Stimulated activated memory B cell treated with anti-CD40 and anti-IgM and Interleukin-4, amounts not matched to agents 10 μg/mL and 1 μg/mL and 100 μg/mL, for 72 hours (primary cell): ENCODE measurements around the gene KLF15.

ENCODE experiments used
- ATAC-seq: fragments of 150-1000 bp; cut with Tn5 transposase; 2 replicates; pipeline ENCODE4 v1.10.0; 2021
- H3K27ac Mint-ChIP-seq: one replicate; pipeline ENCODE4 v1.8.0; 2022; ENCODE audit warnings: mild to moderate bottlenecking, mixed read lengths
- H3K27me3 Mint-ChIP-seq: one replicate; pipeline ENCODE4 v1.8.0; 2022; ENCODE audit warnings: mixed read lengths
- H3K36me3 Mint-ChIP-seq: one replicate; pipeline ENCODE4 v1.8.0; 2022; ENCODE audit warnings: mixed read lengths
- H3K4me1 Mint-ChIP-seq: one replicate; pipeline ENCODE4 v1.8.0; 2022; ENCODE audit warnings: mixed read lengths
- H3K4me3 Mint-ChIP-seq: one replicate; pipeline ENCODE4 v1.8.0; 2022; ENCODE audit warnings: mild to moderate bottlenecking, moderate library complexity, mixed read lengths
- H3K9me3 Mint-ChIP-seq: one replicate; pipeline ENCODE4 v1.8.0; 2022; ENCODE audit warnings: mixed read lengths

KLF15 gene

DNA sequence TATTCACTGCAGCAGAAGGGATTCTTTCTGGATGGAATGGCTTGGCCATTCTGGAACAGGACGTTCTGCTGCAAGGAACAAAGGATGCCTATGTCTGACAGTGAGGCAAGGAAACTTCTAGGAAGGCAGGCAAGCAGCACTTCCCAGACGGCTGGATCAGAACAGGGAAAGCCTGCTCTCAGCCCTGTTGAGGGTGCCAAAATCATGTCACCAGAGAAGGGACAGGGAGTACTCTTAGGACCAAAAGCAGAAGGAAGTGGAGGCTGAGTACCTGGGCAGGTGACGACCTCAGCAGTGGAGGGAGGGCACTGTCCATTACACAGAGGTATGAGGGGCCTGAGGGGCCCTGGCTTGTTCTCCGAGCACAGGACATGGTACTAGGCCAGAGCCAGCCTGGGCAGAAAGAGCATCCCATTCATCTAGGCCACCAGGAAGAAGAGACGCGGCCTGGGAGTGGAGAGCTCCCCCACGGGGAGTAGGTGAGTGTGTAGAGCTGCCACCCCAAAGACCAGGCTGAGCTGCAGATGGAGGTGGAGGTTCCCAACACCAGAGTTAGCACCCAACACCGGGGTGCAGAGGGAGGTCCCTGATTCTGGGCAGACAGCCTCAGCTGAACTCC is 9.6 kb downstream of the KLF15 start:
- H3K9me3 Mint-ChIP-seq = no peaks in the 10 kb centered on the region
- ATAC-seq = no peak

DNA sequence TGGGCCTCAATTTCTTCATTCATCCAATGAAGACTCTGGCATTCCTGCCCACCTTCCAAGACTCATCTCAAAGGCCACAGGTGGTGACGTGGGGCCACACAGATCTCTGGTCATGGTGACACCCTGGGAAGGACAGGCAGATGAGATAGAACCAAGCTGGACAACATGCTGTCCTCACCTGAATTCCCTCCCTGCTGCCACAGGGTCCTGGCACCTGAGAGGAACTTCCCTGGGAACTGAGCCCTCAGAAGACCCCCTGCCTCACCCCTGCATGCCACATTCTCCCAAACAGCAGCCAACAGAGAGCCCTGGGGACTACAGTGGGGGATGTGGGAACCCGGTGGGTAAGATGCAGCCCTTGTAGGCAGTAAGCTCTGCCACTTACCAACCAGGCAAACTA is 10.7 kb downstream of the KLF15 start:
- H3K4me3 Mint-ChIP-seq = no peak overlapping the region
- H3K9me3 Mint-ChIP-seq = no peaks in the 10 kb centered on the region
- peaks cover 14% of the 10 kb centered on the region for H3K27me3 Mint-ChIP-seq
- no peak for ATAC-seq
- no peaks in the 10 kb centered on the region for H3K4me1 Mint-ChIP-seq
- H3K36me3 Mint-ChIP-seq = no peaks in the 10 kb centered on the region
- no peak overlapping the region for H3K27ac Mint-ChIP-seq

More for the DNA sequence above, 9.6 kb downstream of the KLF15 start:
- Mint-ChIP-seq H3K27me3 (peaks cover 9% of the 10 kb centered on the region), H3K4me1 (no peaks in the 10 kb centered on the region), H3K36me3 (no peaks in the 10 kb centered on the region), H3K27ac (no peak overlapping the region), H3K4me3 (no peak overlapping the region)

GRCh38 chr3:126345641-126346460 is 11.4 kb downstream of the KLF15 start:
- Mint-ChIP-seq H3K4me3 (no peak overlapping the region), H3K4me1 (no peaks in the 10 kb centered on the region), H3K27ac (no peak overlapping the region), H3K9me3 (no peaks in the 10 kb centered on the region), H3K27me3 (peaks cover 20% of the 10 kb centered on the region), H3K36me3 (no peaks in the 10 kb centered on the region)
- ATAC-seq = no peak

DNA sequence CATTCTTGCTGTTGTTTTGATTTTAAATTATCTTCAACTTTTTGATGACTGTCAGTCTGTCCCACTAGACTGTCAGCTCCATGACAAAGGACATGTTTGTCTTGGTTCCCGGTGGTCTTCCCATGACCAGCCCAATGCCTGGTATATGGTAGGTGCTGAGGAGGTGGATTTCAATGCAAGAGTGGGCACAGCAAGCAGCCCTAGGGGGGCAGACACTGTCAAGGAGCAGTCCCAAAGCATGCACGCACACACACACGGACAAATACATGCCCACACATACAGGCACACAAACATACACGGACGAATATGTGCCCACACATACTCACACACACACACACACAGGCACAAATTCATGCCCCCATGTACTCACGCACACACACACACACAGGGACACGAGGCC is 12.0 kb downstream of the KLF15 start:
- no peaks in the 10 kb centered on the region for H3K4me1 Mint-ChIP-seq
- no peaks in the 10 kb centered on the region for H3K9me3 Mint-ChIP-seq
- ATAC-seq = no peak
- peaks cover 22% of the 10 kb centered on the region for H3K27me3 Mint-ChIP-seq
- H3K4me3 Mint-ChIP-seq = no peak overlapping the region
- H3K27ac Mint-ChIP-seq = no peak overlapping the region
- H3K36me3 Mint-ChIP-seq = no peaks in the 10 kb centered on the region

- H3K4me1 Mint-ChIP-seq = no peaks in the 10 kb centered on the region
Observed at GRCh38 chr3:126344380-126345041, 12.7 kb downstream of the KLF15 start.

GRCh38 chr3:126343649-126344035 is 13.6 kb downstream of the KLF15 start:
- Mint-ChIP-seq H3K9me3 (no peaks in the 10 kb centered on the region), H3K27ac (no peak overlapping the region), H3K4me3 (no peak overlapping the region), H3K36me3 (no peaks in the 10 kb centered on the region), H3K27me3 (peaks cover 34% of the 10 kb centered on the region), H3K4me1 (no peaks in the 10 kb centered on the region)
- no peak for ATAC-seq

More at GRCh38 chr3:126344380-126345041, 12.7 kb downstream of the KLF15 start:
- ATAC-seq = no peak
- H3K36me3 Mint-ChIP-seq = no peaks in the 10 kb centered on the region
- no peak overlapping the region for H3K27ac Mint-ChIP-seq
- no peaks in the 10 kb centered on the region for H3K9me3 Mint-ChIP-seq
- peaks cover 26% of the 10 kb centered on the region for H3K27me3 Mint-ChIP-seq
- no peak overlapping the region for H3K4me3 Mint-ChIP-seq

GRCh38 chr3:126342991-126343648 is 14.1 kb downstream of the KLF15 start:
- no peaks in the 10 kb centered on the region for H3K4me1 Mint-ChIP-seq

DNA sequence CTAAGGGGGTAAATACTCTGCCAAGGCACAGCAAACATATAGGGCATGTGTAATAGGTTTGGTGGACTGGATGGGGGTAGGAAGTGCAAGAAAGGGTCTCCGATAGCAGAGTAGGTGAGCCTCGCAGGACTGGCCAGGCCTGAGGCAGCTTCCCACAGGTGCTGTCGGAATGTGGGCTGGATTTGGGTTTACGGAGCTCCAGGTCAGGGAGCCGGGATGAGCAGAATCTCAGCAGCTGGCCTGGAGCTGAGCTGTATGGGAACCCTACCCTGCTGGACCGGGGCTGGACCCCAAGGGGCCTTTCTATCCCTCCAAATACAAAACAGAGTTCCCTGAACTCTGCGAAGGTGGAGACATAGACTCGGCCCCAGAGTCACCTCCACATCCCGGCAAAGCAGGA is 15.0 kb downstream of the KLF15 start:
- Mint-ChIP-seq H3K27ac (no peak overlapping the region), H3K27me3 (peaks cover 31% of the 10 kb centered on the region), H3K9me3 (no peaks in the 10 kb centered on the region), H3K4me1 (no peaks in the 10 kb centered on the region), H3K36me3 (no peaks in the 10 kb centered on the region), H3K4me3 (no peak overlapping the region)
- no peak for ATAC-seq

More at GRCh38 chr3:126342991-126343648, 14.1 kb downstream of the KLF15 start:
- no peak overlapping the region for H3K4me3 Mint-ChIP-seq
- H3K36me3 Mint-ChIP-seq = no peaks in the 10 kb centered on the region
- H3K27ac Mint-ChIP-seq = no peak overlapping the region
- H3K27me3 Mint-ChIP-seq = peaks cover 38% of the 10 kb centered on the region
- no peaks in the 10 kb centered on the region for H3K9me3 Mint-ChIP-seq
- ATAC-seq = no peak

GRCh38 chr3:126341755-126342150 is 15.5 kb downstream of the KLF15 start:
- Mint-ChIP-seq H3K36me3 (no peaks in the 10 kb centered on the region), H3K4me3 (no peak overlapping the region), H3K27ac (no peak overlapping the region), H3K27me3 (peaks cover 29% of the 10 kb centered on the region), H3K9me3 (no peaks in the 10 kb centered on the region), H3K4me1 (no peaks in the 10 kb centered on the region)
- no peak for ATAC-seq

GRCh38 chr3:126340943-126341754 is 16.1 kb downstream of the KLF15 start:
- Mint-ChIP-seq H3K27me3 (peaks cover 29% of the 10 kb centered on the region), H3K4me1 (no peaks in the 10 kb centered on the region), H3K36me3 (no peaks in the 10 kb centered on the region), H3K4me3 (no peak overlapping the region), H3K9me3 (no peaks in the 10 kb centered on the region), H3K27ac (no peak overlapping the region)
- ATAC-seq = peak; percentile 25

- Mint-ChIP-seq H3K27ac (no peak overlapping the region), H3K36me3 (no peaks in the 10 kb centered on the region), H3K27me3 (peaks cover 29% of the 10 kb centered on the region), H3K4me1 (no peaks in the 10 kb centered on the region), H3K4me3 (no peak overlapping the region), H3K9me3 (no peaks in the 10 kb centered on the region)
- ATAC-seq = no peak
Observed at GRCh38 chr3:126340596-126340942, 16.6 kb downstream of the KLF15 start.

DNA sequence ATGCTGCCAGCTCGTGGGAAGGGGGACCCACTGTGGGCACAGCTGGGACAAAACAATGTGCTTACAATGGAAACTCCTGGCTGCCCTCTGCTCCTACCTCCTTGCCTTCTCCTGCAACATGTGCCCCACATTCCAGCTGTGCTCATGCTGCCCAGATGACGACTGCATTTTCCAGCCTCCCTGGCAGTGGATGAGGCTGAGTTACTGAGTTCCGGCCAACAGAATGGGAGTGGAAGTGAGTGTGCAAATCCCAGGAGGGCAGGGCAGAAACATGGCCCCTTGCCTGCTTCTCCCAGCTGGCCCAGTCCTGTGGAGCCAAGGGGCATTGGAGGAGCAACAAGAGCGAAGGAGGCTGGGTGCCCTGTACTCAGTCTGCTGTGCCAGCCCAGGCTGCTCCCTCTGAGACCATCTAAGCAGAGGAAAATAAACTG is 17.1 kb downstream of the KLF15 start:
- peaks cover 29% of the 10 kb centered on the region for H3K27me3 Mint-ChIP-seq
- H3K4me3 Mint-ChIP-seq = no peak overlapping the region
- H3K27ac Mint-ChIP-seq = no peak overlapping the region
- H3K9me3 Mint-ChIP-seq = no peaks in the 10 kb centered on the region
- ATAC-seq = no peak
- no peaks in the 10 kb centered on the region for H3K4me1 Mint-ChIP-seq
- H3K36me3 Mint-ChIP-seq = no peaks in the 10 kb centered on the region

GRCh38 chr3:126339466-126339865 is 17.7 kb downstream of the KLF15 start:
- H3K4me1 Mint-ChIP-seq = no peaks in the 10 kb centered on the region
- no peaks in the 10 kb centered on the region for H3K36me3 Mint-ChIP-seq
- H3K27ac Mint-ChIP-seq = no peak overlapping the region
- no peak for ATAC-seq
- H3K27me3 Mint-ChIP-seq = peaks cover 29% of the 10 kb centered on the region
- H3K9me3 Mint-ChIP-seq = no peaks in the 10 kb centered on the region
- H3K4me3 Mint-ChIP-seq = no peak overlapping the region

- no peak for ATAC-seq
- Mint-ChIP-seq H3K9me3 (no peaks in the 10 kb centered on the region), H3K27ac (no peak overlapping the region), H3K4me1 (no peaks in the 10 kb centered on the region), H3K4me3 (no peak overlapping the region), H3K27me3 (peaks cover 29% of the 10 kb centered on the region), H3K36me3 (no peaks in the 10 kb centered on the region)
Observed at GRCh38 chr3:126338790-126339288, 18.4 kb downstream of the KLF15 start.
